ENCODE results near the gene SNRK.
A peak's percentile ranks its signal among the peaks of the same experiment; 100 is the strongest.
"Not testable (repeated sequence)": the region's sequence is repeated elsewhere in the genome, so short reads cannot be mapped to it uniquely, and the experiment has no call there.

The SNRK gene

GRCh38 chr3:43348350-43348749 is 62.0 kb downstream of the SNRK start:
- DNase-seq: no peak

- DNase-seq: no peak
Measured at GRCh38 chr3:43348852-43349574, 62.7 kb downstream of the SNRK start.

GRCh38 chr3:43349716-43350115 is 63.4 kb downstream of the SNRK start:
- DNase-seq: no peak

- DNase-seq: no peak
Measured at GRCh38 chr3:43353393-43353792, 67.1 kb downstream of the SNRK start.

- no peak for DNase-seq
Measured at GRCh38 chr3:43353923-43354670, 67.8 kb downstream of the SNRK start.

- DNase-seq: not testable (repeated sequence)
Measured at GRCh38 chr3:43356033-43356432, 69.7 kb downstream of the SNRK start.

- DNase-seq: no peak
Measured at GRCh38 chr3:43361077-43361476, 74.7 kb downstream of the SNRK start.

GRCh38 chr3:43362183-43362582 is 75.8 kb downstream of the SNRK start:
- no peak for DNase-seq

GRCh38 chr3:43362961-43363360 is 76.6 kb downstream of the SNRK start:
- DNase-seq: no peak

GRCh38 chr3:43363621-43364266 is 77.4 kb downstream of the SNRK start:
- DNase-seq: no peak

GRCh38 chr3:43364494-43364893 is 78.2 kb downstream of the SNRK start:
- no peak for DNase-seq

GRCh38 chr3:43364926-43365325 is 78.6 kb downstream of the SNRK start:
- no peak for DNase-seq

- DNase-seq: peak in 1 of 4 experiments; percentile 10
Measured at GRCh38 chr3:43365601-43366305, 79.4 kb downstream of the SNRK start.

GRCh38 chr3:43366481-43366880 is 80.1 kb downstream of the SNRK start:
- DNase-seq: no peak

- no peak for DNase-seq
Measured at GRCh38 chr3:43366885-43367284, 80.5 kb downstream of the SNRK start.

GRCh38 chr3:43369404-43370292 is 83.3 kb downstream of the SNRK start:
- DNase-seq: peak; percentile 79 to 92 (median 89)

- DNase-seq: peak in 3 of 4 experiments; percentile 46 to 64 (median 58)
Measured at GRCh38 chr3:43370293-43370980, 84.1 kb downstream of the SNRK start.

GRCh38 chr3:43371494-43371893 is 85.2 kb downstream of the SNRK start:
- DNase-seq: no peak

- DNase-seq: no peak
Measured at GRCh38 chr3:43372007-43372740, 85.8 kb downstream of the SNRK start.

GRCh38 chr3:43372809-43373559 is 86.6 kb downstream of the SNRK start:
- DNase-seq: peak; percentile 25 to 63 (median 53)
